Endothelial cell of umbilical vein (primary cell): Measurements from ENCODE around the gene STXBP5. TPM values are rescaled to one million over a fixed set of nuclear protein-coding genes. Genes with fewer than 3 reads are reported as not detected.

Source experiments
- BruUV-seq: library from RNA; stranded (reverse); fragments of 400-500 nt; replicated peaks from 2 replicates; lab custom pipeline; 2021; lab: Mats Ljungman, UMichigan
- CTCF ChIA-PET: fragments of 300-600, 350-600 bp; sonication (Branson Sonifier 250); formaldehyde crosslinking; loops from one replicate; lab custom pipeline; 2021; ENCODE audit warnings: antibody characterized with exemption, inconsistent platforms; lab: Charles Lee
- POLR2A ChIA-PET: fragments of 300-600, 350-600 bp; sonication (Branson Sonifier 250); formaldehyde crosslinking; loops from one replicate; lab custom pipeline; 2021; ENCODE audit warnings: antibody characterized with exemption, inconsistent platforms; lab: Charles Lee
- DNase-seq: peaks from one replicate; pipeline ENCODE4 v3.0.0-alpha.2; 2011; ENCODE audit warnings: low read depth, low spot score
- FAIRE-seq: peaks from 2 replicates; lab custom pipeline; 2011; peaks lifted over from hg19 to GRCh38; lab: Jason Lieb, UNC
- H2AFZ ChIP-seq: 2 replicates; pipeline ENCODE4 v1.6.0; 2012; ENCODE audit warnings: low read depth, low read length, control low read depth, inconsistent platforms
- H3K27ac ChIP-seq: 2 replicates; pipeline ENCODE4 v1.5.1; 2011; ENCODE audit warnings: low read depth, mild to moderate bottlenecking, control low read depth, low read length, moderate library complexity; ENCODE audit not compliant: insufficient read depth
- H3K27me3 ChIP-seq, 2 experiments: 2 replicates each; pipeline versions ENCODE4 v1.6.0 to v1.6.1; 2011; ENCODE audit warnings: low read length in 2 of 2, mixed read lengths in 1 of 2; ENCODE audit not compliant: control insufficient read depth in 2 of 2, insufficient read depth in 2 of 2
- H3K36me3 ChIP-seq, 2 experiments: 2 replicates in 1 of 2; 3 replicates in 1 of 2; pipeline ENCODE4 v1.5.1; 2011; ENCODE audit warnings: low read length in 2 of 2, mild to moderate bottlenecking in 1 of 2, moderate library complexity in 1 of 2; ENCODE audit not compliant: control insufficient read depth in 2 of 2, insufficient read depth in 2 of 2; ENCODE audit errors: extremely low read depth in 1 of 2
- H3K4me1 ChIP-seq: 3 replicates; pipeline ENCODE4 v1.5.1; 2011; ENCODE audit warnings: mild to moderate bottlenecking, low read length; ENCODE audit not compliant: control insufficient read depth, insufficient read depth; ENCODE audit errors: extremely low read depth
- H3K4me2 ChIP-seq: 2 replicates; pipeline ENCODE4 v1.6.1; 2011; ENCODE audit warnings: low read length, control low read depth, mixed read lengths; ENCODE audit not compliant: insufficient read depth
- H3K4me3 ChIP-seq, 3 experiments: fragments of 200-600 bp in 1 of 3; sonication (generic), shearing (Covaris generic) in 1 of 3; replicated peaks in 1 of 3; 2 replicates each; pipeline ENCODE4 v1.5.1; 2011 to 2016; ENCODE audit warnings: control low read depth in 3 of 3, low read length in 3 of 3, mild to moderate bottlenecking in 2 of 3, inconsistent platforms in 1 of 3, low read depth in 1 of 3, moderate library complexity in 1 of 3; ENCODE audit not compliant: insufficient read depth in 1 of 3
- H3K79me2 ChIP-seq: 2 replicates; pipeline ENCODE4 v1.6.0; 2012; ENCODE audit warnings: low read length, inconsistent platforms; ENCODE audit not compliant: control insufficient read depth, insufficient read depth
- H3K9ac ChIP-seq: replicated peaks from 2 replicates; pipeline ENCODE3; 2011; ENCODE audit warnings: low read length, control low read depth; ENCODE audit not compliant: insufficient read depth; ENCODE audit errors: extremely low read depth
- H3K9me1 ChIP-seq: replicated peaks from 3 replicates; pipeline ENCODE4 v1.6.0; 2011; ENCODE audit warnings: mild to moderate bottlenecking, low read length; ENCODE audit not compliant: control insufficient read depth, insufficient read depth; ENCODE audit errors: extremely low read depth
- H3K9me3 ChIP-seq: replicated peaks from 2 replicates; pipeline ENCODE4 v1.5.1; 2012; ENCODE audit warnings: low read length, inconsistent platforms; ENCODE audit not compliant: control insufficient read depth, insufficient read depth
- H4K20me1 ChIP-seq: replicated peaks from 2 replicates; pipeline ENCODE3; 2011; ENCODE audit warnings: mild to moderate bottlenecking, low read length; ENCODE audit not compliant: control insufficient read depth, insufficient read depth; ENCODE audit errors: extremely low read depth
- EZH2 ChIP-seq: IDR thresholded peaks from 2 replicates; pipeline ENCODE4 v1.6.1; 2012; ENCODE audit warnings: borderline replicate concordance, low read depth, mild to moderate bottlenecking, moderate library complexity, low read length, inconsistent platforms; ENCODE audit not compliant: severe bottlenecking
- FOS ChIP-seq: IDR thresholded peaks from 2 replicates; pipeline ENCODE4 v1.6.1; 2011; ENCODE audit warnings: mild to moderate bottlenecking, low read length, moderate library complexity, borderline replicate concordance; ENCODE audit not compliant: insufficient read depth
- GATA2 ChIP-seq: IDR thresholded peaks from 2 replicates; pipeline ENCODE4 v1.7.0; 2011; ENCODE audit warnings: low read depth, mild to moderate bottlenecking, moderate library complexity, mixed read lengths, low read length; ENCODE audit not compliant: insufficient read length, insufficient read depth
- JUN ChIP-seq: IDR thresholded peaks from 2 replicates; pipeline ENCODE4 v1.6.1; 2011; ENCODE audit warnings: borderline replicate concordance, low read depth; ENCODE audit not compliant: insufficient read length, insufficient read depth
- MYC ChIP-seq: IDR thresholded peaks from one replicate; pipeline ENCODE4 v1.6.1; 2011; ENCODE audit warnings: mild to moderate bottlenecking, low read depth, low read length
- POLR2A ChIP-seq: IDR thresholded peaks from 2 replicates; pipeline ENCODE4 v1.6.1; 2012; ENCODE audit warnings: low read depth, mild to moderate bottlenecking, control low read depth, low read length
- POLR2AphosphoS5 ChIP-seq: IDR thresholded peaks from 2 replicates; pipeline ENCODE4 v1.6.1; 2012; ENCODE audit warnings: low read depth, mild to moderate bottlenecking, control low read depth, low read length, moderate library complexity; ENCODE audit not compliant: insufficient read depth
- dilution Hi-C: fragments of 300-500 bp; cut with MboI; formaldehyde crosslinking; loops from one replicate; pipeline ENCODE4 v1.15.0; 2019; ENCODE audit warnings: low sequenced_read_pairs; ENCODE audit not compliant: extremely low pct_ligation_motif_present
- intact Hi-C: fragments of 100-400 bp; cut with micrococcal nuclease; formaldehyde crosslinking; loops from one replicate; pipeline ENCODE4 v1.10.0; 2022
- polyA plus RNA-seq, 4 experiments: library from polyadenylated mRNA; depleted of rRNA in 3 of 4; stranded (reverse) in 3 of 4; unstranded in 1 of 4; fragments of >200 nt; gene quantifications; 2 replicates each; pipeline versions ENCODE4 v1.2.1 to v1.2.3, GENCODE V29; 2011 to 2012; ENCODE audit warnings: missing spikeins in 1 of 4
- total RNA-seq: library from RNA; stranded (reverse); gene quantifications from 2 replicates; pipeline ENCODE4 v1.2.3, GENCODE V29; 2021
- TF ChIP-seq, protein P1 (sequence below), 2 donors: IDR thresholded peaks; 1 replicate in 1 of 2; 2 replicates in 1 of 2; pipeline ENCODE4 v1.5.1; 2011; ENCODE audit warnings: low read length in 2 of 2, mild to moderate bottlenecking in 2 of 2, moderate library complexity in 2 of 2, control low read depth in 1 of 2, inconsistent platforms in 1 of 2, low read depth in 1 of 2; ENCODE audit not compliant: insufficient read depth in 1 of 2; ENCODE audit errors: extremely low read depth in 1 of 2
- TF ChIP-seq, protein P2 (sequence below): IDR thresholded peaks from 2 replicates; pipeline ENCODE4 v1.6.1; 2011; ENCODE audit not compliant: insufficient read depth, insufficient read length

Gene STXBP5
- total and polyA plus RNA-seq, 2 donors (not counting 3 experiments of a cell fraction or from before 2014, with no cell fraction given) = 7.1 to 21.8 TPM

DNA sequence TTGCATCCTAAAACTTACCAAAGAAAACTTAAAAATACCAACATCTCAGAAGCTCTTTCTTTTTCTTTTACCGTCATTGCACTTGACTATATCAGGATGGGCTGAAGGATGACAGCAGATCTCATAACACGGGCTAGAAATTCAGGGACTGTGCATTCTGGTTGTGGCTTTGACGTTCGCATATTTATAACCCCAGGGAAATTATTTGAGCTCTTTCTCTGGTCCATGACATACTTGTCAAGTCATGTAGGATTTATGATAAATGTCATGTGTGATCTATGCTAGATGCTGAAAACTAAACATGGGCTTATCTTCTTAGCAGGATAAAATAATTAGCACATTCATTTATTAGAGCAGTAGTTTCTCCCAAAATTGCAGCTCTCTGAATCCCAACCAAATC is 229.9 kb downstream of the STXBP5 start:
- no peaks in the 10 kb centered on the region for H3K36me3 ChIP-seq
- BruUV-seq = no TSS peak
- H3K4me3 ChIP-seq = no peak overlapping the region
- no peak for TF ChIP-seq POLR2AphosphoS5
- TF ChIP-seq, protein P1, sequence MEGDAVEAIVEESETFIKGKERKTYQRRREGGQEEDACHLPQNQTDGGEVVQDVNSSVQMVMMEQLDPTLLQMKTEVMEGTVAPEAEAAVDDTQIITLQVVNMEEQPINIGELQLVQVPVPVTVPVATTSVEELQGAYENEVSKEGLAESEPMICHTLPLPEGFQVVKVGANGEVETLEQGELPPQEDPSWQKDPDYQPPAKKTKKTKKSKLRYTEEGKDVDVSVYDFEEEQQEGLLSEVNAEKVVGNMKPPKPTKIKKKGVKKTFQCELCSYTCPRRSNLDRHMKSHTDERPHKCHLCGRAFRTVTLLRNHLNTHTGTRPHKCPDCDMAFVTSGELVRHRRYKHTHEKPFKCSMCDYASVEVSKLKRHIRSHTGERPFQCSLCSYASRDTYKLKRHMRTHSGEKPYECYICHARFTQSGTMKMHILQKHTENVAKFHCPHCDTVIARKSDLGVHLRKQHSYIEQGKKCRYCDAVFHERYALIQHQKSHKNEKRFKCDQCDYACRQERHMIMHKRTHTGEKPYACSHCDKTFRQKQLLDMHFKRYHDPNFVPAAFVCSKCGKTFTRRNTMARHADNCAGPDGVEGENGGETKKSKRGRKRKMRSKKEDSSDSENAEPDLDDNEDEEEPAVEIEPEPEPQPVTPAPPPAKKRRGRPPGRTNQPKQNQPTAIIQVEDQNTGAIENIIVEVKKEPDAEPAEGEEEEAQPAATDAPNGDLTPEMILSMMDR (IDR thresholded peaks at IDR 0.05; ENCODE audit: extremely low read depth in 1 of 2, insufficient read depth in 1 of 2, low read depth in 1 of 2, low read length in 2 of 2) = no peak
- no peak for TF ChIP-seq FOS
- TF ChIP-seq, protein P2, sequence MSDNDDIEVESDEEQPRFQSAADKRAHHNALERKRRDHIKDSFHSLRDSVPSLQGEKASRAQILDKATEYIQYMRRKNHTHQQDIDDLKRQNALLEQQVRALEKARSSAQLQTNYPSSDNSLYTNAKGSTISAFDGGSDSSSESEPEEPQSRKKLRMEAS = no peak
- TF ChIP-seq EZH2 = no peak
- TF ChIP-seq MYC = no peak
- no peak for TF ChIP-seq GATA2
- no peak for TF ChIP-seq POLR2A
- no peak for TF ChIP-seq JUN
- no peaks in the 10 kb centered on the region for H3K9me3 ChIP-seq
- POLR2A ChIA-PET = no interaction called here
- FAIRE-seq (no peak), DNase-seq (no peak)
- H3K79me2 ChIP-seq = no peaks in the 10 kb centered on the region
- CTCF ChIA-PET = no interaction called here
- H3K27ac ChIP-seq = no peak overlapping the region
- H4K20me1 ChIP-seq = no peaks in the 10 kb centered on the region
- H3K27me3 ChIP-seq = no peaks in the 10 kb centered on the region
- H3K4me1 ChIP-seq = no peaks in the 10 kb centered on the region
- dilution Hi-C loops = no loop called here
- no peak overlapping the region for H3K4me2 ChIP-seq
- no peak overlapping the region for H2AFZ ChIP-seq
- intact Hi-C loops = no loop called here
- H3K9ac ChIP-seq = no peak overlapping the region
- no peaks in the 10 kb centered on the region for H3K9me1 ChIP-seq
